Measurements from ENCODE around the gene KBTBD13. TPM values are rescaled to one million over a fixed set of nuclear protein-coding genes. Genes with fewer than 3 reads are reported as not detected.
"Not testable (repeated sequence)": the region's sequence is repeated elsewhere in the genome, so short reads cannot be mapped to it uniquely, and the experiment has no call there.

KBTBD13 gene
- total RNA-seq, 1 experiment from 2014 or later: not detected

- Mint-ChIP-seq H3K27ac (ENCODE audit: low read depth, unreplicated experiment) (no peak overlapping the region), H3K4me1 (ENCODE audit: insufficient read depth, unreplicated experiment) (no peaks in the 10 kb centered on the region), H3K9me3 (ENCODE audit: unreplicated experiment) (no peaks in the 10 kb centered on the region), H3K36me3 (ENCODE audit: insufficient read depth, unreplicated experiment) (peaks cover 16% of the 10 kb centered on the region), H3K4me3 (ENCODE audit: unreplicated experiment) (no peak overlapping the region), H3K27me3 (ENCODE audit: insufficient read depth, unreplicated experiment) (no peaks in the 10 kb centered on the region)
- POLR2A ChIA-PET: no interaction called here
- CTCF ChIA-PET: interaction anchor here (0.5 to 1.5 kb wide), 5 partner anchors 9 to 112 kb away, joined by 3 to 4 read pairs (median 4); partner anchors contain the start of gene UBAP1L
- BruUV-seq (replicated peaks): no TSS peak
- intact Hi-C loops (cut with micrococcal nuclease): no loop called here
- no peak for DNase-seq (ENCODE audit: unreplicated experiment)
- no peak for TF ChIP-seq CTCF (IDR thresholded peaks at IDR 0.05; ENCODE audit: unreplicated experiment)
These were observed 20.2 kb downstream of the KBTBD13 start for GRCh38 chr15:65096481-65097385.

GRCh38 chr15:65097651-65098263 is 21.2 kb downstream of the KBTBD13 start:
- POLR2A ChIA-PET: no interaction called here
- CTCF ChIA-PET: interaction anchor here (1.5 kb wide), 1 partner anchor 17 kb away, joined by 4 read pairs; the partner anchor contains the start of gene UBAP1L

GRCh38 chr15:65099336-65099735 is 22.8 kb downstream of the KBTBD13 start:
- no peak for DNase-seq (ENCODE audit: unreplicated experiment)
- no peak for TF ChIP-seq CTCF (IDR thresholded peaks at IDR 0.05; ENCODE audit: unreplicated experiment)
- Mint-ChIP-seq H3K9me3 (ENCODE audit: unreplicated experiment) (no peaks in the 10 kb centered on the region), H3K36me3 (ENCODE audit: insufficient read depth, unreplicated experiment) (peaks cover 31% of the 10 kb centered on the region), H3K4me3 (ENCODE audit: unreplicated experiment) (no peak overlapping the region), H3K4me1 (ENCODE audit: insufficient read depth, unreplicated experiment) (no peaks in the 10 kb centered on the region), H3K27me3 (ENCODE audit: insufficient read depth, unreplicated experiment) (no peaks in the 10 kb centered on the region), H3K27ac (ENCODE audit: low read depth, unreplicated experiment) (no peak overlapping the region)
- intact Hi-C loops (cut with micrococcal nuclease): no loop called here
- CTCF ChIA-PET: interaction anchor here (0.6 to 0.8 kb wide), 2 partner anchors 11 to 45 kb away, joined by 3 read pairs; no protein-coding TSS in a partner anchor
- POLR2A ChIA-PET: no interaction called here
- BruUV-seq (replicated peaks): no TSS peak

More at GRCh38 chr15:65097651-65098263, 21.2 kb downstream of the KBTBD13 start:
- Mint-ChIP-seq H3K4me3 (ENCODE audit: unreplicated experiment) (no peak overlapping the region), H3K27me3 (ENCODE audit: insufficient read depth, unreplicated experiment) (no peaks in the 10 kb centered on the region), H3K9me3 (ENCODE audit: unreplicated experiment) (no peaks in the 10 kb centered on the region), H3K27ac (ENCODE audit: low read depth, unreplicated experiment) (no peak overlapping the region), H3K36me3 (ENCODE audit: insufficient read depth, unreplicated experiment) (peaks cover 18% of the 10 kb centered on the region), H3K4me1 (ENCODE audit: insufficient read depth, unreplicated experiment) (no peaks in the 10 kb centered on the region)
- intact Hi-C loops (cut with micrococcal nuclease): no loop called here
- TF ChIP-seq CTCF (IDR thresholded peaks at IDR 0.05; ENCODE audit: unreplicated experiment): no peak
- BruUV-seq (replicated peaks): no TSS peak
- DNase-seq (ENCODE audit: unreplicated experiment): no peak

- CTCF ChIA-PET: interaction anchor here (0.6 kb wide), 1 partner anchor 12 kb away, joined by 3 read pairs; no protein-coding TSS in a partner anchor
- BruUV-seq (replicated peaks); H3K4me1 Mint-ChIP-seq (ENCODE audit: insufficient read depth, unreplicated experiment); POLR2A ChIA-PET; DNase-seq (ENCODE audit: unreplicated experiment); intact Hi-C loops (cut with micrococcal nuclease); H3K4me3 Mint-ChIP-seq (ENCODE audit: unreplicated experiment); H3K27ac Mint-ChIP-seq (ENCODE audit: low read depth, unreplicated experiment); H3K27me3 Mint-ChIP-seq (ENCODE audit: insufficient read depth, unreplicated experiment); H3K9me3 Mint-ChIP-seq (ENCODE audit: unreplicated experiment): not testable (repeated sequence)
- peaks cover 36% of the 10 kb centered on the region for H3K36me3 Mint-ChIP-seq (ENCODE audit: insufficient read depth, unreplicated experiment)
These were observed 23.3 kb downstream of the KBTBD13 start for GRCh38 chr15:65099801-65100200.
